Central memory CD8-positive, alpha-beta T cell (primary cell): ENCODE measurements around the gene TRAF6.

Source experiments
- ATAC-seq: fragments of 150-1000 bp; cut with Tn5 transposase; replicated peaks from 2 replicates; pipeline ENCODE4 v1.10.0; 2022; ENCODE audit warnings: mild to moderate bottlenecking, moderate FRiP score, moderate number of reproducible peaks; ENCODE audit not compliant: poor library complexity, severe bottlenecking; ENCODE audit errors: extremely low read depth
- DNase-seq, 2 donors: peaks; one replicate each; pipeline ENCODE4 v3.0.0; 2021; ENCODE audit warnings: low spot score in 2 of 2
- H3K27ac Mint-ChIP-seq: one replicate; pipeline ENCODE4 v1.8.0; 2022; ENCODE audit warnings: low read depth, mild to moderate bottlenecking, moderate library complexity, mixed read lengths
- H3K27me3 Mint-ChIP-seq: one replicate; pipeline ENCODE4 v1.8.0; 2022; ENCODE audit warnings: mixed read lengths
- H3K36me3 Mint-ChIP-seq: one replicate; pipeline ENCODE4 v1.8.0; 2022; ENCODE audit warnings: mild to moderate bottlenecking, moderate library complexity, mixed read lengths; ENCODE audit not compliant: insufficient read depth
- H3K4me1 Mint-ChIP-seq: one replicate; pipeline ENCODE4 v1.8.0; 2022; ENCODE audit warnings: mixed read lengths
- H3K4me3 Mint-ChIP-seq: one replicate; pipeline ENCODE4 v1.8.0; 2022; ENCODE audit warnings: mild to moderate bottlenecking, moderate library complexity, mixed read lengths
- H3K9me3 Mint-ChIP-seq: one replicate; pipeline ENCODE4 v1.8.0; 2022; ENCODE audit warnings: mixed read lengths

The TRAF6 gene

DNA sequence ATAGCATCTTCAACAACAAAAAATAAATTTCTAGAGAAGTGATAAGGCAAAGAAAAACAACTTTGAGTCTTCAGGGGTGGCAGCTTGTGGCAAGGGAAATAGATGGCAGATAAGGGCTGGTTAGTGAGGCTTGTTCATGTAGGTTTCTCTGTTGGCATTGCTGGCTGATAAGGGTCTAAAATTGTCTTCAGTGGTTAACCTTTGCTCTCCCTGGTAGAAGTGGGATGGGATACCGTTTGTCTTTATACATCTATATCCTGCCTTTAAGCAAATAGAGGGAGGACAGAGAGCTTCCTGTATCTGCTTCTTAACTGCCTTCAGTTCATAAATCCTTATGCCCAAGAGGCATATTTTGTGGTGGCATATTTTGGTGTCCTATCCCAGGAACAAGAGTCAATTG lies 57.1 kb downstream of the TRAF6 start:
- H3K36me3 Mint-ChIP-seq: peaks cover 66% of the 10 kb centered on the region
- ATAC-seq (peak; percentile 26), DNase-seq (no peak)
- peak overlapping the region; percentile 58 for H3K4me3 Mint-ChIP-seq
- peaks cover 76% of the 10 kb centered on the region for H3K4me1 Mint-ChIP-seq
- no peaks in the 10 kb centered on the region for H3K9me3 Mint-ChIP-seq
- H3K27ac Mint-ChIP-seq: peak overlapping the region; percentile 91
- no peaks in the 10 kb centered on the region for H3K27me3 Mint-ChIP-seq

DNA sequence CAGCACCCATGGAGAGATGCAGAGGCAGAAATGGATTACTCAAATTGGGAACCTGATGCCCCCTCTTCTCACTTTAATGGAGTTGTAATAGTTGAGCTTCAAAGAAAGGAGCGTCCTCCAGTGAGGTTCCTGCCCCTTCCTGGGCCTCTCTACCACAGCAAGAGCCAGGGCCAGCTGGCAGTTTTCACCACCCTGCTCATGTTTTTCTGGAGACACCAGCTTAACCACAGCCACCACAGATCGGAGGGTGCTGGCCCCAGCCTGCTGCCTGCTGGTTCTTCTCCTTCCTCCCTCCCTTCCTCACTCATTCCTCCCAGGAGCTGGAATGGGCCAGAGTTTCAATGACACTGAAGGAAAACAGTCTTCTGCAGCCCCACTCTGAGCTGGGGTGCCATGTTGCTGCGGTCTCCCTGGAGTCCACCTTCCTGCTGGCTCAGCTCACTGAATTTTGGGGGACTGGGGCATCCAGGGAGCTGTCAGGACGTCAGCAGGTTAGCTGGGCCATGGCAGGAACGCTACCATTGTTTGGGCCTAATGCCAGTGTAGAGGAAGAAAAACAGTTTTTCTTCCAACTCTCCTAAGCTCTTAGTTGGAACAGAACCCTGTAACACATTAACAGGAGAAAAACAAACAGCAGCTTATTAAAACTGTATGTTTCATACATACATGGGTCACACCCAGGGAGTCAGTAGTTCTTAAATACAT lies 57.7 kb downstream of the TRAF6 start:
- Mint-ChIP-seq H3K27ac (peak overlapping the region; percentile 91), H3K36me3 (peaks cover 66% of the 10 kb centered on the region), H3K27me3 (no peaks in the 10 kb centered on the region), H3K4me3 (peak overlapping the region; percentile 58), H3K4me1 (peaks cover 77% of the 10 kb centered on the region), H3K9me3 (no peaks in the 10 kb centered on the region)
- no peak for DNase-seq
- ATAC-seq: peak; percentile 45

DNA sequence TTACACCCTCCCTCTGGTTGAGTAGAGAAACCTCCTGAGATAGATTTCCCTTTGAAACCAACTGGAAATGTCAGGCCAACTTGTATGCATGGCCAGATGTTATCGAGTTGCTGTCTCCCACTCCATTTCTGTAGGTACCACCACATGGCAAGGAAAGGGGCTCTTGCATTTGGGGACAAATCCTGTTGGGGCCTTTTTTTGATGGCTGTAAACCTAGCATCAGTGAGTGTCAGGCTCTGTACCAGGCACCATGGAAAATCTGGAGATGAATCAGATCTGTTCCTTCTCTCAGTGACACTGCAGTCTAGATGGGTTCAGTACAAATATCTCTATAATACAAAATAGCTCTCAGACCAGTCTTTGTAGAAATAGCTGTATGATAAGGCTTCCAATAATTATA lies 58.4 kb downstream of the TRAF6 start:
- Mint-ChIP-seq H3K36me3 (peaks cover 66% of the 10 kb centered on the region), H3K4me1 (peaks cover 77% of the 10 kb centered on the region), H3K9me3 (no peaks in the 10 kb centered on the region), H3K27me3 (no peaks in the 10 kb centered on the region), H3K27ac (peak overlapping the region; percentile 91), H3K4me3 (peak overlapping the region; percentile 63)
- DNase-seq: no peak
- no peak for ATAC-seq

DNA sequence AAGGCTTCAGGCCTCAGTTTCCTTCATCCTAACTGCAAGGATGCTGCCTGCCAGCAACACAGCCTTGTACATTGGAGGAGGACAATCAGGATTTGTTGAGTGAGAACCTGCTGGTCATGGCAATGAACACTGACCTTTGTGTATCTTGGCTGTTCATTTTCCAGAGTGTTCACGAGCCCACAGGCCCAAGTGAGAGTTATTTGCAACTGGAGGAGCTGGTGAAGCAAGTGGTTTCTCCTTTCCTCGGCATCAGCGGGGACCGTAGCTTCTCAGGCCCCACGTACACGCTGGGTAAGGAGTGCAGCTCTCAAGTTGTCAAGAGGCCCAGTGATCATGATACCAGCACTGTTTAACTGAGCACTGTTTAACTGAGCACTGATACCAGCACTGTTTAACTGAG lies 59.0 kb downstream of the TRAF6 start:
- Mint-ChIP-seq H3K4me1 (peaks cover 84% of the 10 kb centered on the region), H3K27me3 (no peaks in the 10 kb centered on the region), H3K4me3 (peak overlapping the region; percentile 63), H3K27ac (peak overlapping the region; percentile 84), H3K36me3 (peaks cover 63% of the 10 kb centered on the region), H3K9me3 (no peaks in the 10 kb centered on the region)
- DNase-seq: no peak
- no peak for ATAC-seq

DNA sequence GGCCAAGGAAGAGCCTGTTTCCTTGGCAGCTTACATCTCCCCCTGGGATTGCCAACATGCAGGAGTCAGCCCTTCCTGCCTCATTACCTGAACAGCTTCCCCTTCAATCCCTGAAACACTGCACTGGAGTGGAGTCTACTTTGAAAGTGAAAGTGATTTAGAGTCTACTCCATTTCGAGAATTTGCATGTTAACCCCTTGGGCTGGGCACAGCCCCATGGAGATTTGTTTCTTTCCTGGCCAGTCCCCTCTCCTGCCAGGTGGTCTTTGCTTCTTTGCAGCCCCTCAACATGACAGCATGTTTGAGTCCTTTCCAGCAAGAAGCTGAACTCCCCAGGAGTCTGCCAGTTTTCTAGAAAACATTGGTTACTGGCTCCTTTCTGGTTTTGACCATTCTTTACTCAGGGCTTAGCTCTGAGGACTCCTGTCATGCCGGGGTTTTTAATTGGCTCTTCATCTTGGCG lies 59.9 kb downstream of the TRAF6 start:
- ATAC-seq (no peak), DNase-seq (no peak)
- Mint-ChIP-seq H3K36me3 (peaks cover 66% of the 10 kb centered on the region), H3K9me3 (no peaks in the 10 kb centered on the region), H3K4me3 (peak overlapping the region; percentile 63), H3K4me1 (peaks cover 93% of the 10 kb centered on the region), H3K27me3 (no peaks in the 10 kb centered on the region), H3K27ac (peak overlapping the region; percentile 84)

DNA sequence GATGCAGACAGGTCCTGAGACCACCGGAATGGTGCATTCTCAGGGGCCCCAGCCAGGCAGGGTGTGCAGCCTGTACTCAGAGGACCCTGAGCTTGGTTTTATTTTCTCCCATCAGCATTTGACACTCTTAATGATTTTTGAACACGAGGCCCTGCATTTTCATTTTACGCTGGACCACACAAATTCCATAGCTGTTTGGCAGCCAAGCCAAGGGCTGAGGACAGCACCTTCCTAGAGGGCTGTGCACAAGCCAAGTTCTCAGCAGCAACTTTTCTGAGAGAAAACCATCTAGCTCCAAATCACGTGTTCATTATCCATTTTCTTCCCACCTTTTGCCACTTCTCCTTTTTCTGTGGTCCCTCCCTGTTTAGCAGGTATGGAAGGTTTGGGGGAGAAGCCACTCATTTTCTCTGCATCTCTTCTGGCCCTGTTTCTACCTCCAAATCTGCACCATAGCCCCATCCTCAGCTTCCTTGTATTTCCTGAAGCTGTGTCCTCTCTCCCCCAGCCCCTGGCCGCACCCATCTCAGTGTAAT lies 60.4 kb downstream of the TRAF6 start:
- no peaks in the 10 kb centered on the region for H3K27me3 Mint-ChIP-seq
- ATAC-seq (no peak), DNase-seq (no peak)
- H3K9me3 Mint-ChIP-seq: no peaks in the 10 kb centered on the region
- peaks cover 96% of the 10 kb centered on the region for H3K4me1 Mint-ChIP-seq
- H3K4me3 Mint-ChIP-seq: peak overlapping the region; percentile 63
- peaks cover 65% of the 10 kb centered on the region for H3K36me3 Mint-ChIP-seq
- H3K27ac Mint-ChIP-seq: peak overlapping the region; percentile 84

DNA sequence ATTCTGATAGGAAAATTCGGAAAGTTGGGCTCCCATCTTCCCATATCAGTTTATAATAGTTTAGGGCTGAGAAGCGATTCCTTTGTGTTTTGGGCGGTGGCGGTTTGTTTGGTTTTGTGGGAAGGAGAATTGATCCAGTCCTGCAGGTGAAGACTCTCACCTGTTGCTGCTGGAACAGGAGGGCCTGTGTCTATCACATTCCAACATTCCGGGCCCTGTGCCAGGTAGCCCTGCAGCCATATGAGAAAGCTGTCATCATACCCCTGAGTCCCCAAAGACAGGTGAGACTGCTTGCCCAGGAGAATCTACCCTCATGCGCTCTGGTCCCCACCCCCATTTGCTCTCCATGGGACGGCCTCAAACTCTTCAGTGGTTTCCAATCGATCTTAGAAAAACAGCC lies 62.1 kb downstream of the TRAF6 start:
- no peaks in the 10 kb centered on the region for H3K9me3 Mint-ChIP-seq
- H3K4me3 Mint-ChIP-seq: no peak overlapping the region
- H3K27ac Mint-ChIP-seq: peak overlapping the region; percentile 36
- no peak for DNase-seq
- peaks cover 61% of the 10 kb centered on the region for H3K36me3 Mint-ChIP-seq
- no peak for ATAC-seq
- H3K4me1 Mint-ChIP-seq: peaks cover 88% of the 10 kb centered on the region
- H3K27me3 Mint-ChIP-seq: no peaks in the 10 kb centered on the region

DNA sequence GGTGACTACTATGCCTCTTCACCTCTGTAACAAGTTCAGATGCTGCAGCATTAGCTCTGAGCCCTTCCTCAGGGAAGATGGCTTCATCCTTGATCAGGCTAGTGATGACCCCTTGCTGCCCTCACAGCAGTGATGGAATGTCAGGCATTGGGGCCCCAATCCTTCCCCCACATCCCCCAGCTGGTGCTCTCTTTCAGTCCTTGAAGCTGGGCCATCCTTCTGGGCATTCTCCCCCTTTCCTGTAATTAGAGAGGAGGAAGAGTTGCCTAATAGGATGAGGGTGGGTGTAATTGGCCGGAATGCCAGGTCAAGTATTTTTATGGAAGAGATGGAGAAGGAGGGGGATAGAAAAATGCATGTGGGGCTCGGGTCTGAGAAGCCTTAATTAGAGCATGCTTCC lies 62.6 kb downstream of the TRAF6 start:
- H3K36me3 Mint-ChIP-seq: peaks cover 61% of the 10 kb centered on the region

DNA sequence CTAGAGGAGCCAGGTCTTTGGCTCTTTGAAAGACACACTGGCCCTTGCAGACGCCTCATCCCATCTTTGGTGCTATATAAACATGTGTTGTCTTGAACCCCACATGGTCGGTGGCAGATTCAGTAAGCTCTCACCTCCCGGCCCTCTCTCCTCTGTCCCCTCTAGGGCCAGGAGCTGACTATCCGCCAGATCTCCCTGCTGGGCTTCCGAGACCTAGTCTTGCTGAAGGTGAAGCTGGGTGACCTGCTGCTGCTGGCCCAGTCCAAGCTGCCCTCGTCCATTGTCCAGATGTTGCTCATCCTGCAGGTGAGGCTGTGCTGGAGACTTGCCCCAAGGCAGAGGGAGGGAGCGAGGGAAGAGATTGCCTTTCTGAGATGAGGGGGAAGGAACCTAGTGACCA lies 63.9 kb downstream of the TRAF6 start:
- no peak for ATAC-seq
- H3K27ac Mint-ChIP-seq: peak overlapping the region; percentile 81

More for the DNA sequence above, 62.6 kb downstream of the TRAF6 start:
- Mint-ChIP-seq H3K4me1 (peaks cover 83% of the 10 kb centered on the region), H3K27ac (peak overlapping the region; percentile 36), H3K27me3 (no peaks in the 10 kb centered on the region), H3K4me3 (no peak overlapping the region), H3K9me3 (no peaks in the 10 kb centered on the region)
- ATAC-seq: no peak
- DNase-seq: no peak

DNA sequence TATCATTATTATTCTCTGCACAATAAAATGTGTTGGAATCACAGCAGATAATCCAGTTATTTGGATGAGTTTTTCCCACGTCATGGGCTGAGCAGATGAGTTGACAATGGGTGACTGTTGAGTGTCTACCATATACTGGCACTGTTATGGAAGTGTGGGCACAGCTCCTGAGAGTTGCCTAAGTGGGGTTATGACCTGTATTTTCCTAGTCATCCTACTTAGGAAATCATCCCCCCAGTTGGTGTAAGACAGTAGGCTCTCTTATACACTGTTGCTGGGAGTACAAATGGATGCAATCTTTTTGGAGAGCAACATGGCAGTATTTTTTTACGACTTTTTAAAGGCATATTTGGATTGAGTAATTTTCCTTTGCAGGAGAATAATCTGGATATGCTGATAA lies 66.4 kb downstream of the TRAF6 start:
- Mint-ChIP-seq H3K36me3 (peaks cover 46% of the 10 kb centered on the region), H3K9me3 (no peaks in the 10 kb centered on the region), H3K4me3 (no peak overlapping the region), H3K4me1 (peaks cover 66% of the 10 kb centered on the region), H3K27me3 (no peaks in the 10 kb centered on the region), H3K27ac (peak overlapping the region; percentile 81)
- ATAC-seq: no peak
- DNase-seq: no peak

More for the DNA sequence above, 63.9 kb downstream of the TRAF6 start:
- DNase-seq: no peak
- no peak overlapping the region for H3K4me3 Mint-ChIP-seq
- no peaks in the 10 kb centered on the region for H3K9me3 Mint-ChIP-seq
- no peaks in the 10 kb centered on the region for H3K27me3 Mint-ChIP-seq
- peaks cover 81% of the 10 kb centered on the region for H3K4me1 Mint-ChIP-seq
- peaks cover 56% of the 10 kb centered on the region for H3K36me3 Mint-ChIP-seq

DNA sequence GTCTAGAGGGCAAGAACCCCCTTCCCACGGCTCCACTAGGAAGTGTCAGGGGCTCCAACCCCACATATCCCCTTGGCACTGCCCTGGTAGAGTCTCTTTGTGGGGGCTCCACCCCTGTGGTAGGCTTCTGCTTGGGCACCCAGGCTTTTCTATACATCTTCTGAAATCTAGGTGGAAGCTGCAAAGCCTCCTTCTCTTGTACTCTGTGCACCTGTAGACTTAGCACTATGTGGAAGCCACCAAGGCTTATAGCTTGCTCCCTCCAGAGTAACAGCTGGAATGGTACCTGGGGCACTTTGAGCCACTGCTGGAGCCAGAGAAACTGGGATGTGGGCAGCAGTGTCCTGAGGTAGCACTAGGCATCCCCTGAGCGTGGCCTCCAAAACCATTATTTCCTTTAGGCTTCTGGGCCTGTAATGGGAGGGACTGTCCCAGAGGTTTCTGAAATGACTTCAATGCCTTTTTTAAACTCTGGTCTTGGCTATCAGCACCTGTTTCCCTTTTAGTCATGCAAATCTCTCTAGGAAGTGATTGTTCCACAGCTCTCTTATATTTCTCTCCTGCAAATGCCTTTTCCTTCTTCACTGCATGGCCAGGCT lies 68.4 kb downstream of the TRAF6 start:
- ATAC-seq (no peak), DNase-seq (no peak)
- peaks cover 39% of the 10 kb centered on the region for H3K36me3 Mint-ChIP-seq
- H3K27me3 Mint-ChIP-seq: no peaks in the 10 kb centered on the region
- H3K9me3 Mint-ChIP-seq: no peaks in the 10 kb centered on the region
- H3K4me1 Mint-ChIP-seq: peaks cover 63% of the 10 kb centered on the region
- no peak overlapping the region for H3K4me3 Mint-ChIP-seq
- peak overlapping the region; percentile 79 for H3K27ac Mint-ChIP-seq

DNA sequence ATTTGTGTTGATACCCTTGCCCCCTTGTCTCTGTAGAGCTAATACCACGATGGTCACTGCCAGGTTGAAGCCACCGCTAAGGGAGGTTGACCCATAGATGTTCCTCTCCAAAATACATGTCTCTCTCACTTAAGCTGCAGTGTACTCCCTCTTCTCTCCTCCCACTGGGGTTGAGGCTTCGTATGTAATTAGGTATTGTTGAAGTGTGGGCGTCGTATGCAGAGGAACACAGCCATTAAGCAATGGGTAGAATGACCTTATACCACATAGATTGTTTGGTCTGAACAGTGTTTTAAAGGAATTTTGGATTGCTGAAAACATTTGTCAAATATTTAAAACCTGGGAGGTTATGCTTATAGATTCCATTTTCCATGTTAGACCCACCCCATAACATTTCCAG lies 71.9 kb downstream of the TRAF6 start:
- ATAC-seq (no peak), DNase-seq (no peak)
- Mint-ChIP-seq H3K36me3 (peaks cover 46% of the 10 kb centered on the region), H3K27me3 (no peaks in the 10 kb centered on the region), H3K27ac (no peak overlapping the region), H3K4me3 (no peak overlapping the region), H3K9me3 (no peaks in the 10 kb centered on the region), H3K4me1 (peaks cover 58% of the 10 kb centered on the region)

DNA sequence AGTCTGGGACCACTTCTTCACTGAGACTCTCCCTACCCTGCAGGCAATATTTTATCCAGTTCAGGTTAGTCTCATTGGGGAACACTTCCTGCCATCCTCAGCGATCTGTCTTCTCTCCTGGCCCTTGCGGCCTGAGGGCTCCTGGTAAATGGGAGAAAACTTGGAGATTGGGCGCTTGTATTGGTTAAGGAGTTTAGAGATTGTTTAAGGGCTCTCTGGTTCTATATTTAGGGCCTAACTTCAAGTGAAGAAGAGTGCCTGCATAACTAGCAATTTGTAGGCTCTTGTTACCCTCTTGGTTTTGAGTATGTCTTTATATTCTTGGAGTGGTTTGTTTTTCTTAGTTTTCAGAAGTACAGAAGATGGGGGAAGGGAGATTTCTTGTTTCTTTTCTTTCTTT lies 72.7 kb downstream of the TRAF6 start:
- H3K9me3 Mint-ChIP-seq: no peaks in the 10 kb centered on the region
- H3K36me3 Mint-ChIP-seq: peaks cover 48% of the 10 kb centered on the region
- ATAC-seq (no peak), DNase-seq (no peak)
- H3K4me3 Mint-ChIP-seq: no peak overlapping the region
- H3K27ac Mint-ChIP-seq: no peak overlapping the region
- H3K27me3 Mint-ChIP-seq: no peaks in the 10 kb centered on the region
- peaks cover 58% of the 10 kb centered on the region for H3K4me1 Mint-ChIP-seq
